Left kidney (tissue), 2 donors: ENCODE measurements around the gene TTLL5. TPM values are rescaled to one million over a fixed set of nuclear protein-coding genes. Genes with fewer than 3 reads are reported as not detected.

Experiments
- DNase-seq: peaks from one replicate; pipeline ENCODE4 v3.0.0-alpha.2; 2013
- polyA plus RNA-seq: library from polyadenylated mRNA; unstranded; fragments of 120-200 nt; gene quantifications from one replicate; pipeline ENCODE4 v1.2.1, GENCODE V29; 2013; ENCODE audit not compliant: insufficient read length

Gene TTLL5
- polyA plus RNA-seq, 1 donor: 37.0 TPM

DNA sequence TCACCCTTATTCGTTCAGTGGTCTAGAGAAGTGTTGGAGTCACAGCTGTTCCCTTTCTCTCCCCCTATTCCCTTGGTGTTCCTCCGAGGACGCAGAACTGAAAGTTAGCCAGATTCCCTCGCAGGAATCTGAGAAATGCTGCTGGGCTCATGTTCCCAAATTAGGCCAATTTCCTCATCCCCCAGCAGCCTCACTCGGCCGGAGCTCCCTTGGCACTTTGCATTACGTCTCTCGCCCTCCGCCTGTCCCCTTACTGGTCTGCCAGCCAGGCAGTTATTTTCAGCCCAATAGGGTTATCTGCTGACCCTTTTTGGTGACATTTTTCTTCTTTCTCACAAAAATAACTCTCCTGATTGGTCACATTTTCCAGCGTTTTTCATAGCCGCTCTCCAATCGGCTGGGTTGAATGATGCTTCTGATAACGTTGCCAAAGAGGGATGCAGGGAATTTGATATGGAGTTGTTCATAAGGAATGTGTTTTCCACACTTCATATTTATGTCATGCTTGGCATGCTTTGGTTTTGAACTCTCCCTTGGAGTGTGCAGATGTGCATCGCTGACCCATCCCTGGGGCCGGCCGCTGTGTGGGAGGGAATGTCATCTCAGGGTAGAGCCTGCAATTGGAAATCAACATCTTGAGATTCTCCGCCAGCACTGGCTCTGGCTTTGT, 334.5 kb downstream of the TTLL5 start:
- DNase-seq: no peak

DNA sequence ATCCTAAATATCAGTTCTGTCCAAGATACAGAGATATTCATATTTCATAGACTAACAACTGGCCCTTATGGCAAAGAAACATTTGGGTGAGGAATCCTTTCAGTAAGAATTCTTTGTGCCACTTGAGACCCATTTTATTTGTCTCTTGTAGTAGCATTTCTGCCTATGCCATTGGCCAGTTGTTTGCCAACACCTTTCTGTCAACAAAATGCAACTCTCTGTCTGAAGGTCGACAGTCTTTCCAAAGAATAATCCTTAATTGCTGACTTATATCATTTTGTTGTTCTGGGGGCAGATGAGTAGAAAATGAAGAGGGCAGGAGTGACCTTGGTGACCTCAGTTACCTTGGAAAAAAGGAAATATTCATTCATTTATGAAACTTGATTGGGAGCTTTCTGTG, 335.4 kb downstream of the TTLL5 start:
- DNase-seq: no peak

DNA sequence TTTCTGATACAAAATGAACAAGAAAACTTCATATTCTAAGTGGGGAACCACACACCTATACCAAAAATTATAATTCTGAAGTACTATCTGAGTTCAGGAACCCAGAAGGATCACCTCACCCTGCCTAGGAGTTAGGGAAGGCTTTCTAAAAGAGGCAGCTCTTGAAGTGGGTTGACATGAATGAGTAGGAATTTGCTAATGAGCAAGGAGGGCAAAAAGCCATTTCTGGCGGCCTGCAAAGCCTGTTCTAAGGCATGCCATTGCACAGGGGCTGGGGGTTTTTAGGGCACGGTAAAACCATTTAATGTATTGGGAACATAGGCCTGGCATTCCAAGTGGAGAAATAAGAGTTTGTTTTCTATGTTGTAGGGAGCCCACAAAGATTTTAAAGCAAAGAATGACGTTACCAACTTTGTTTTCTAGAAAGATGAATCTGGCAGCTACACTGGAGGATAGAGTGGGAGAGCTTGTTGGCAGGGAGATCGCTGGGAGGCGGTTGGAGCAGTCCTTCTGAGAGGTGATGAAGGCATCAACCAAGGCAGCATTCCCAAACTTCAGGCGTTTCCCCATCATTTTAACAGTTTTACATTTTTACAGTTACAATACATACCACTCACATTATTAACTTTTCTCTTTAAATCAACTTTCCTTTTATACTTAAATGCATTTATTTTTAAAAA, 338.6 kb downstream of the TTLL5 start:
- no peak for DNase-seq

DNA sequence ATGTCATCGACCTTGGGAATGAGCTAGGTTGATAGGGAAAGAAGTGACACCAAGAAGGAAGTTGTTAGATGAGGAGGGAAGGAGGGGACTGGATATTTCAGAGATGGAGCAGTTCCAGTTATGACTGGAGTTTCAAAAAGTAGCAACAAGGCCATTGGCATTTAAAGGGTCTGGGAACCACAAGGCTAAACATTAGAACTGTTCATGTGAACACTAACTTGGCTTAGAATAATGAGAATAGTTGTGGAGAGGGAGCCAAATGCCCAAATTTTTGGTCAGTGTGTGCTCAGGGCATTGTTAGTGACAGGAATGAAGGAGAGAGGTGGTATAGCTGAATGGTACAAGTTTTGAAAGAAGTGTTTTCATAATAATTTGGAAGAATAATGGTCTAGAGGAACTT, 341.3 kb downstream of the TTLL5 start:
- DNase-seq: no peak

Other genes starting within 250 kb of the TTLL5 start
- 17.0 TPM for gene JDP2, start 233.2 kb upstream of the TTLL5 start, polyA plus RNA-seq
- not detected for gene BATF, start 138.8 kb upstream of the TTLL5 start, polyA plus RNA-seq
- 10.1 TPM for gene FLVCR2, start 82.6 kb upstream of the TTLL5 start, polyA plus RNA-seq
- gene ERG28, start 370 bp upstream of the TTLL5 start, polyA plus RNA-seq: 31.5 TPM